GM21619 (cell line): ENCODE measurements around the gene TRAP1.

Experiments used
- ATAC-seq: cut with Tn5 transposase; IDR thresholded peaks from one replicate; pipeline ENCODE4 v1.9.1; 2021; ENCODE audit not compliant: unreplicated experiment

Gene TRAP1

DNA sequence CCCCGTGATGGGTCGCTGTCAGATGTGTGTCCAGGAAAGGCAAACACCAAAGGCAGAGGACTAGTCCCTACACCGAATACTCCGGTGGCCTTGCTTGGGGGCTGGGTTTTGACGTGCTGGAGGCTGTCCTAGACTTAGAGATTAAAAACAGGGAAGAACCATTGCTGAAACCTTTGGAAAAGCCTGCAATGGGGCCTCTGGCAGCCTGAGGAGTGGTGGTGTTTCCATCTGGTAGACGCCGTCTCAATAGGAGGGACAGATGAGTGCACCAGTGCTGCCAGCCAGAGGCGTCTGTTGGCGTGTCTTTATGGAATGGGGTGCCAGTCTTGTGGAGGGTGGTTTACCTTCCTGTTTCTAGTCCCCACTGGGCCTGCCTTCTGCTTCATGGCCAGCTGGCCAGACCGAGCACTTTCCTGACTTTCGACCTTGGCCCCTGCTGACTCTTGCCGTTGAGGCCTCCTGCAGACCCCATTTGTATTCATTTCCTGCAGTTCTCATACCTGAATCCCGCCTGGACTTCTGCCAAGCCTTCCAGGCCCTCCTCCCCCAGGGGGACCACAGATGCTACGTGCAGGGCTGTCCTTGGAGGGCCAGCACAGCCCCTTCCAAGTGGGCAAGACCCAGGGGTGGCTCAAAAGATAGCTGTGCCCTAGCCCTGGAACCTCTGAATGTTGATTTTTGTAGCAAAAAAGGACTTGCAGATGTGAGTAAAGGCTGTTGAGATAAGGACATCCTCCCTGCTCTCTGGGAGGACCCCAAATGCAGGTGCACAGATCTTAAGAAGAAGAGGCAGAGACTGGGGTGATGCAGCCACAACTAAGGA, 64.7 kb downstream of the TRAP1 start:
- no peak for ATAC-seq

DNA sequence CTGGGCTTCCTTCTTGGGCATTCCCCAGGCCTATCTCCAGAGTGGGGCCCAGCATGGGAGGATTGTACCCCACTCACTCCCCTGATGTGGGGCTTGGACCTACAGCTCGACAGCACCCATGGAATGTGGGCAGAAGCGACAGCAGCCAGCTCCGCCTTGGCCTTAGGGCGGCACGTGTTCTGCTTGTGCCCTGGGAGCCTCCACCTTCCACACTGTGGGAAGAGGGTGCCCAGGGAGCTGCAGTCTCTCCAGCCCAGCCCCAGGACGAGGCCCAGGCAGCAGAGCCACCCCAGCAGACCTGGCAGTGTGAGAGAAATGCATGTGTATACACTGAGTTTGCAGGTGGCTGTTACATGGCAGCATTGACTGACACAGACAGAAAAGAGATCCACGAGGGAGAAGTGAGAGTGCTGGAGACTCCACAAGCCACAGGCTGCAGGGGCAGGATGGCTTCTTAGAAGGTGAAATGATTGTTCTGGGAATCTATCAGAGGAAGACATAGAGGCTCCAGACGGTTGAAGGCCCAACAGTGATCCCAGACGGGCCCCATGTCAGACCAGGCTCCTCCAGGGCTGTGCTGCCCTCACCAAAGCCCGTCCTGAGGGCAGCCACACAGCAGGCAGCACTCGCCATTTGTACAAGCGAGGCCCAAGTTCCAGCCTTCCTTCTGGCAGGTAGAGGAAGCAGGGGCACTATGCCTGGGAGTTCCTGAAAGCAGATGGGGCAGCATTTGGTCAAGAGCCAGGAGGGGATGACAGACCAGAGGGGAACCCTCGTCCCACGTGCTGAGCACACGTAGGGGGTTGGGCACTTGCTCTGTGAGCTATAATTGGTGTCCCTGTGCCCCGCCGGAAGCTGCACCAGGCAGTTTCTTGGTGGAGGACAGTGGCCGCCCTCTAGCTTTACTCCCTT, 65.6 kb downstream of the TRAP1 start:
- no peak for ATAC-seq

DNA sequence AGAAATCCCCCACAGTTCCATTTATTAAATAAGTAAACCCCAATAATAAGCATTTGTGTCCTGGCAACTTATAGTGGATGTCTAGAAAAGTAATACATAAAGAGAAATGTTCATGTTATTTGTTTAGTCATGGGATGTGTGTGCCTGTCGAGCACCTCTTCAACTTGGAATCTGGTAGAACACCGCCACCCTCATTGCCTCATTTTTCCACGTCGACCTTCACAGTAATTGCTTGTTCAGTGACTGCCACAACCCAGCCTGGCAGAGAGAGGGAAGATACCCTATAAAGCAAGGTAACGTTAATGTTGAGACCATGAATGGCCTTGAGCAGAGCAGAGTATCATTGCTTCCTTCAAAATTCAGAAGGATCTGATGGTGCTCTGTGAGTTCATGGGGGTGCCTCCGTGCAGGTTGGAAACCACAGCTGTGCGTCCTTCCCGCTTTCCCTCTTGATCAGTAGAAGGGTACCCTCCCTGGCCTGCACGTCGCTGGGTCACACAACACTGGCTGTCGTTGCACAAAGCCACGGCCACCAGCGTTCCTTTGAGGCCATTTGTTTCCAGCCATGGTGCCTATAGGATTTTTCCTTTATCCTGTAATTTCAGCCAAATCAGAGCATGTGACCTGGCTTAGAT, 66.6 kb downstream of the TRAP1 start:
- ATAC-seq, result no peak

DNA sequence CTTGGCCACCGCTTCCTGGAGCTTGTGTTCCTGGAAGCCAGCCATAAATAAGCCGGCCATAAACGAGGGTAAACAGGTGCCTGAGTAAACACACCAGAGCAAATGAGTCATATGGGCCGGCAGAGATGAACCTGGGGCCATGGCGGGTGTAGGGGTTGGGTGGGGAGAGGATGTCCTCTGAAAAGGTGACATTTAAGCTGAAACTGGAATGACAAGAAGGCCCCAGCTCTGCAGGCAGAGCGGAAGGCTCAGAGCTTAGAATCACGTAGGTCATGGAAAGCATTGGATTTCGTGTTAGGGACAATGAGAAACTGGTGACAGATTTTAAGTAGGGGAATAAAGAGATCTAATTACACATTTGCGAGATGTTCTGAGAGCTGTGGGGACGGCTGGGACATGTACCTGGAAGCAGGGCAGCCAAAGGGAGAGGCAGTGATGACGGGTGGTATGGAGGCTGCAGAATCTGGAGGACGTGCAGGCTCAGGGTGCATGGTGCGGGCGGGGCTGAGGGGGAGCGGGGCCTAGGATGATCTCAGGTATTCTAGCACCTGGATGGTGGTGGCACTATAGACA, 70.9 kb downstream of the TRAP1 start:
- no peak for ATAC-seq

DNA sequence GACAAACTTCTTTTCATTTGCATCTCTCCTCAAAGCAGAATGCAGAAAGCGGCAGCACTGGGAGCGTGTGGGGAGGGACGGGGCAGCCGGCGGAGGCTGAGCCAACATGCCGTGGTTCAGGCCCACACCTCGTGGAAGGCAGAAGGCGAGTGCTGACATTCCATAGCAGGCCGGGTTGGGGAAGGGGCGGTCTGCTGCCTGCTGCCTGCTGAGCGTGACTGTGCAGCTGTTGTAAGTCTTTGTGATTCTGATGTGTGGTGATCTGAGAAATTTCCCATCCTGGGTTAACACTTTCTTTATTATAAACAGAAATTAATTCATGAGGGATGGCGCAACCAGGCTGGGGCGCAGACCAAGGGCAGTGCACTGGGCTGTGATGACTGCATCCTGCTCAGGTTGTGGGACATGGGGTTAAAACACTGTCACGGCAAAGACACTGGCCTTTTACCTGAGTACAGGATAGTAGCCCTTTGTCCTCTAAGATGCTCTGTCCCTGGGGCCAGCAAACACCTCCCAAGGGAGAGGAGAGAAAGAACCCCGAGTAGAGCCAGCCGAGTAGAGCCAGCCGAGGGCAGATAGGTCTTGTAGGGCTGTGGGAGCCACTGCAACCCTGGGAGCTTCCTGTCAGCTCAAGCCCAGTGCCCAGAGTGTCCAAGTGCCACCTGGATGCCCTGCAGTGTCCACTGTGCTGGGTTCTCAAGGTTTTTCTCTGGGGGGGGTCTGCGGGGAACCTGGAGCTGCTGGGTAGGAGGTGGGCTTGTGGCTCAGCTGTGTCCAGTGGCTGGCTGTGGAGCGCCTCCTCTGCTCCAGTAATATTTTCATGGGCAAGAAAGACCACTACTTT, 71.6 kb downstream of the TRAP1 start:
- no peak for ATAC-seq

DNA sequence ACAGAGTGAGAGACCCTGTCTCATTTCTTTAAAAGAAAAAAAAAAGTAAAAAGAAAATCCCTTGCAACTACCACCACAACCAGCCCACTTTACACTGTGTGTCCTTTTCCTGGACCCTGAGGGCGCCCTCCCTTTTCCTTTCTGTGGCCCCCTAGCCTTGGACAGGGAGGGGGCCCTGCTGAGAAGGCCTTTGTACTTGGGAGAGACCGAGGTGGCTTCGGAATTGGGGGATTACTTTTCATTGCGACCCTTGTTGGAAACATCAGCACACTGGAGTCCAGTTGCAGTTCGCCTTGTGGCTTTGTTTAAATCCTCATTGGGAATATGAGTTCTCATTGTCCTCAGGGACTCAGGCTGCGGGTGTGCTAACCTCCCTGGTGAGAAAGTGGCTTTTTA, 72.2 kb downstream of the TRAP1 start:
- no peak for ATAC-seq

DNA sequence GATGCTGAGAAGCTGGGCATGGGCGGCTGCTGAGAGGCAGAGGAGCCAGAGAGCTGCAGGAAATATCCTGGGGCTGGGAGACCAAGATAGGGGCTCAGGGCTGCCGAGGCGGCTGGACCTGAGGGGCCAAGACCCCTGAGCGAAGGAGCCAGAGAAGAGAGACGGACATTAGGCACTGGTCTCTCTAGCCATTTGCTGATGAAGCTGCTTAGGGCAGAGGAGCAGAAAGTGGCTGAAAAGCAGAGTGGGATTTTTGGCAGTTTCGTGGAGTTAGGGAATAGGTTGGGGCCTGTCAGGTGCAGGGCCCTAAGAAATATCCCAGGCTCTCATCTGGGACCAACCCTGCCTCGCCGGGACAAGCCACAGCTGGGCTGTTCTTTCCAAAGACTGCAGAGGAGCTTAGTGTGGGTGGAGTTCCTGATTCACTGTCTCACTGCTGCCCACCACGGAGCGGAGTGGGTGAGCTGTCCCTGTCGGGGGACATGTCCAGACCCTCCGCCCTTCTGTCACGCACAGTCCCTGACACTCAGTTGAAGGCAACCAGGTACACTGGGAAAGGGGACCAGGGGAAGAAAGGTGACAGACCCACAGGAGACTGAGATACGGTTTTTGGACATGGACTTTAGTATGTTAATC, 74.1 kb downstream of the TRAP1 start:
- ATAC-seq, result no peak

DNA sequence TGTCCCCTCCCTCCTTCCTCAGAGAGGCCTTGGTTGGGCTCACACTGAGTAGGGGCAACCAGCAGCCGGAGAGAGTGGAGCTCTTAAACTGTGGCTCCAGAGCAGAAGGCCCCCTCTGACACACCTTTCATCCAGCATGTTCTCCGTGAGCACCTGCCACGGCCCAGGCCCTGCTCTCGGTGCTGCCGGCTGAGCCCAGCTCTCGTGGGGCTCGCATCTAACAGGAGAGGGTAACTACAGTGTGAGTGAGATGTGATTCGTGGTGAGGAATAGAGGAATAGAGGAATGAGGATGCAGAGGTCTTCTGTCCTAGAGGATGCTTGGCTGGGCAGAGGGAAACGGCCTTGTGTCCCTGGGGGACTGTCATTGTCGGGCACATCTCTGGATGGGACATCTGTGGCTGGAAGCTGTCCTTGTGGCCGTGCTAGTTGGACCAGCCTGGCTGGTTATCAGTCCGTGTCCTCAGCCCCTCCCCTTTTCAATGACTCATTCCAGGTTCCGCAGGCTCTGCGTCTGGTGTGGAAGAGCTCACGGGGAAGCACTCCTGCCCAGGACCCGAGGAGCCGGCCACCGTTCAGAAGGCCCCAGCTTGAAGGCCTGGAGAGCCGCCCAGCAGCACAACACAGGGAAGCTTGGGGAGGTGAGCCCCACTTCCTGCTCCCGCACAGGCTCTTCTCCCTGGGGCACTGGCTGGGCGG, 74.8 kb downstream of the TRAP1 start:
- ATAC-seq, result no peak

DNA sequence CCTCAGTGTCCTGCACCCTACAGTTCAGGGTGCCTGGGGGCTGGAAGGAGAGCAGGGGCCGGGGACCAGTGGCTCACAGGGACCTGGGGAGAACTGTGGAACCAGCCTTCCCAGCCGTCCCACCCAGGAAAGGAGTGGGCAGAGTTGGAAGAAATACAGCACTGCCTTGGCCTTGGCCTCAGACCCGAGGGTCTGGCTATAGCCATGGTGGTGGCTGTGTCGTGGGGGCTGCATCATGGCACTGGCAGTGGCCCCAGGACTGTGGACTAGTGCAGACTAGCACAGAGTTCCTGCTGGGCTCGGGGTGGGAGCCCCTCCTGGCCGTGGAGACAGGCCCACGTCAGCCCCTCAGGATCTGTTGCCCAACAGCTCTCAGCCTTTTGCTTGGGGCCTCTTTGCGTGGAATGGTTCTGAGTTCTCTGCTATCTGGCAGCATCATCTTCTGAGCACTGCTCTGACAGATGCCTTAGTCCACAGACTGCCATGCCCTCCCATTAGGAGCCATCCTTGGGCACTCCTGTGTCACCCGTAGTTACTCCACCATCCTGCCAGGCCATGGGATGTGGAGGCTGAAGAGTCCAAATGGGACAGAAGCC, 75.4 kb downstream of the TRAP1 start:
- ATAC-seq, result no peak

DNA sequence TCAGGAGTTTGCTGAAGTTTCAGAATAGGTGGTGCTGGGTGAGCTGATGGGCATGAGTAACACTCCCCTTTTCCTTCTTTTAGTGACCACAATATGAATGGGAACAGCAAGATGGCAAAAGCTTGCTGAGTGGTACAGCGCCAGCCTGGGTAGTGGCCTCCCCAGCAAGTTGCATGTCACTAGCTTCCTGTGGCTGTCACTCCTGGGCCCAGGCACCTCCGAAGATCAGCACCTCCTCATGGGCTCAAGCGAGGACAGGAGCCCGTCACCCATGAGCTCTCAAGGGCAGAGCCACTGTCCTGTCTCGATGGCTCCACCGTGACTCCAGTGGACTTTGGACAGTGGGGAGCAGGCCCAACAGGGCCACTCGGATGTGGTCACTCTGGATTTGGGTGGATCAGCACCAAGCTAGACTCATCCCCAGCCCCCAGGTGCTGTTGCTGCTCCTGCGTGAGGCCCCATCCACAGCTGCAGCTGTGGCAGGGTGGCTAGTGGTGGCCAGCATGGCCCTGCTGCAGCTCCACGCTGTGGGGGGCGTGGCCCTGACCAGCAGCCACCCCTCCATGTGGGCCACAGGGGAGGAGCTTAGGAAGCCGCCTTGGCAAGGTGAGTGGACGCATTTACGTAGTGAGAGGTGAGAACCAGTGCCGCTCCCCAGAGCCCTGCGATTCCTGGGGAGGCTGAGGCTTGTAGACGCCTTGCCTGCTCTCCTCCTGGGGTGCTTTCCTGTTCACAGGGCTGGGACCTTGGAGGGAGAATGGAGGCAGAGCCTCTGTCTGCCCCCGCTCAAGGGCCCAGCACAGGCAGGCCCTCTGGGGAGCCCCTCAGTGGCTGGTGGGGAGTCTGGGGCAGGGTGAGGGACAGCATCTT, 76.5 kb downstream of the TRAP1 start:
- ATAC-seq, result no peak

DNA sequence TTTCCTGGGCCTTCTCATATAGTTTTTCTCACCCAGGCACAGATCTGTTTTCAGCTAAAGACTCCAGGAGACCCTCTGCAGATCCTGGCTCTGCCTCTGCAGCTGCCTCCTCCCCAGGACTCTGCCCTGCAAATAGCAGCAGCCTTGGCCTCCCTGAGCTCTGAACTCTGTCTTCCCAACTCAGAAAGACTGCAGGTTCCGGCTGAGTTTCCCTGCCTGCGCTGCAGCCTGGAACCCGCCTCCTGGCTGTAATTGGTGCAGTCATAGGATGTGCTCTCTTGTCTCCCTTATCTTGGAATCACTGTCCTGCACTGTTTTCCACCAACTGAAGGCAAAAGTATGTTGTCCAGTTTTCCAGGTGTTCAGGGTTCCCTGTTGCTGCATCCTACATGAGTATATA, 77.1 kb downstream of the TRAP1 start:
- no peak for ATAC-seq

DNA sequence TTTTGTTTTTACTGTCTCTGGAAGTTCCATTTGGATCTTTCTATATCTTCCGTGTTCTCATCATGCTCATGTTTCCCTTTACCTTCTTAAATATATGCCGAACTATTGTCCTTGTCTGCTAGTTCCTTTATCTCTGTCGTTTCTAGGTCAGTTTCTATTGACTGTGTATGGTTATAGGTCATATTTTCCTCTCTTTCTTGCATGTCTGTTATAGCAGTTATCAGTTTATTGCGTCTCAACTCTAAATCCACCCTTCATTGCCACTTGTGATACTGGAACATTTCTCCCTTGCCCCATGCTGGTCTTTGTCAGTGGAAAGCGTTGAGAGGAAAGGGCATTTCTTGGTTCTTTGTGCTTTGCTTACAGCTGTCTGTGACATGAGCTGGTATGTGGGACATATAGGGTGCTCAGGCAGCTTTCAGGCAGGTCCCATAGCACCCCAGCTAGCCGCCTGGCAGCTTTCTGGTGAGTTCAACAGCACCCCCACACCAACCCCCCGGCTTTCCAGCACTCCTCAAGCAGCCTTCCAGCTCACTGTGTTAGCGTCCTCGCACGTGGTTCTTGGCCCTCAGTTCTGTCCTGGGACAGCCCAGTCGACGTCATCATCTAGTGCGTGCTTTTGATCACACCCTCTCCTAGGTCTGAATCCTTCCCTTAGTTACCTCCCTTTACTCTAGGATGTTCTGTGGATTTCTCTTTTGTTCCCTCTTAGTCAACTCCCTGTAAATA, 78.2 kb downstream of the TRAP1 start:
- no peak for ATAC-seq

DNA sequence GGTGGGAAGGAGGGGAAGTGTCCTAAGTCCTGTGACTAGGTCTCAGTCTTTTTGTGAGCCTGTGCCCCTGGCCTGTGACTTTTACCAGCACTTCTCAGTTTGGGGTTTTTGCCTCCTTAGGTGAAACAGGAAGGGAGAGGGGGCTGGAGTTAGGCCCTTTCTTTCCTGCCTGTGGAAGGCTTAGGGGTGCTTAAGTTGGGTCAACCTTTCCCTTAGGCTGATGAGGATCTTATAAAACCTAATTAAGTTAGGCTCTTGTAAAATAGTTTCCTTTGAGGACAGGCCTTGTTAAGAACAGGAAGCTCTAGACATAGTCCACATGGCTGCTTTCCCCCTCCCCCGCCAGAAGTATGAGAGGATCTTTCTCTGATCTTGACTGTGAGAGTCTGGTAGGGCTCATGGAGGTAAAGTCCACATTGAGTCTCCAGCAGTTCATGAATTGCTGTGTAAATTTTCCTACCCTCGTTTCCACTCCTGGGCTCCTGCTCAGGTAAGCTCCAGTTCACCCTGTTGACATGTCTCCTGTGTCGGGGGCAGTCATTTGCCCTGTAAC, 79.9 kb downstream of the TRAP1 start:
- no peak for ATAC-seq

DNA sequence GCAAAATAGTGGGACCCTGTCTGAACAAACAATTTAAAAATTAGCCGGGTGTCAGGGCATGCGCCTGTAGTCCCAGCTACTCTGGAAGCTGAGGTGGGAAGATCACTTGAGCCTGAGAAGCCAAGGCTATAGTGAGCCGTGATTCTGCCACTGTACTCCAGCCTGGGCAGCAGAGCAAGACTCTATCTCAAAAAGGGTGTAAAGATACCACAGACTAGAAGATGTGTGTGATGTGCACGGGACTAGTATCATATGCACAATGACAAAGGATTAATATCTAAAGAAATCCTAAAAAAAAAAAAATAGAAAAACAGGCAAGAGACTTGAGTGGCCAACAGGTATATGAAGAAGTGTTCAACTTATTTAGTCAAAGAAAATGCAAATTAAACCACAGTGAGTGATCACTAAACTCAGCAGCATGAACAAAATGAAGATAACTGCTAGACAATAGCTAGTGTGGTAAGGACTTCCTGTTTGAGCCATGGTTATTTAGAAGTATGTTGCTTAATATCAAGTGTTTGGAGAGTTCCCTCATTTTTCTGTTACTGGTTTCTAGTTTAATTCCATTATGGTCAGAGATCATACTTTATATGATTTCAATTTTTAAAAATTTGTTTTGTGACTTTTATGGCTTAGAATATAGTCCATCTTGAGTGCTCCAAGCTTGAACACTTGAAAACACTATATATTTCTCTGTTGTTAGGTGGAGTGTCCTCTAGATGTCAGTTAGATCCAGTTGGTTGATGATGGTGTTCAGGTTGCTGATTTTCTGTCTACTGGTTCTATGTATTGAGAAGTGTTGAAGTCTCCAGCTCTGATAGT, 91.2 kb downstream of the TRAP1 start:
- peak; percentile 49 for ATAC-seq

DNA sequence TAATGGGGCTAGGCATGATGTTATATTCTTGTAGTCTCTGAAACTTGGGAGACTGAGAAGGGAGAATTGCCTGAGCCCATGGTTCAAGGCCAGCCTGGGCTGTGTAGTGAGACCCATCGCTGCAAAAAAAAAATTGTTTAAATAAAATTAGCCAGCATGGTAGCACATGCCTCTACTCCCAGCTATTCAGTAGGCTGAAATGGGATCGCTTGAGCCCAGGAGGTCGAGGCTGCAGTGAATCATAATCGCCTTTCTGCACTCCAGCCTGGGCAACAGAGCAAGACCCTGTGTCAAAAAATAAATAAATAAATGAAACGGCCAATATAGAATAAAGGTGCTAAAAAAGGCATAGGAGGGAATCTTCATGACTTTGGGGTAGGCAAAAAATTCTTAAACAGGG, 92.0 kb downstream of the TRAP1 start:
- no peak for ATAC-seq

DNA sequence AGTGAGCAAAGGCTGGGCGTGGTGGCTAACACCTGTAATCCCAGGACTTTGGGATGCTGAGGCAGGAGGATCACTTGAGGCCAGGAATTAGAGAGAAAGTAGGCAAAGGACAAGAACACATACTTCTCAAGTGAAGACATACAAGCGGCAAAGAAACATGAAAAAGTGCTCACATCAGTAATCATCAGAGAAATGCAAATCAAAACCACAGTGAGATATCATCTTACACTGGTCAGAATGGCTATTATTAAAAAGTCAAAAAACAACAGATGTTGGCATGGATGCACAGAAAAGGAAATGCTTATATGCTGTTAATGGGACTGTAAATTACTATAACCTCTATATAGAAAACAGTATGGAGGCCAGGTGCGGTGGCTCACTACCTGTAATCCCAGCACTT, 93.7 kb downstream of the TRAP1 start:
- no peak for ATAC-seq
